ENCODE data around the gene TUG1.

Gene TUG1

GRCh38 chr22:31019191-31019930 lies 50.3 kb downstream of the TUG1 start:
- no peaks in the 10 kb centered on the region for H3K27me3 Mint-ChIP-seq
- H3K27ac Mint-ChIP-seq, result no peak overlapping the region
- no peak for ATAC-seq
- H3K4me3 Mint-ChIP-seq, result no peak overlapping the region
- no peaks in the 10 kb centered on the region for H3K4me1 Mint-ChIP-seq
- H3K36me3 Mint-ChIP-seq, result no peaks in the 10 kb centered on the region
- H3K9me3 Mint-ChIP-seq, result no peaks in the 10 kb centered on the region

DNA sequence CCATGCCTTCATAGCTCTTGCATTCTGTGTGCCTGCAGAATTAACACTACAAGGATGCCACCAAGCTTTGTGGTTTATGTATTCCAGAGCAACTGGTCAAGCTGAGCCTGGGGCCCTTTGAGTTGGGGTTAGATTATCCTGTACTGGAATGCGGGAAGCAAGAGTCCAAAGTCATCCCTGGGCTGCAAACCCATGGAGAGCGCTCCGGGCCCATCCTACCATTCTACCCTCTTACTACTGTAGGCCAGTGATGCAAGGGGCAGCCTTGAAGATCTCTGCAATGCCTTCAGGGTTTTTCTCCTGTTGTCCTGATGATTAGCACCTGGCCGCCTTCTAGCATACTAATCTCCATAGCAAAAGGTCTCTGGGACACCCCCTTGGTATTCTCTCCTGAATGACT lies 51.3 kb downstream of the TUG1 start:
- Mint-ChIP-seq H3K4me1 (no peaks in the 10 kb centered on the region), H3K36me3 (no peaks in the 10 kb centered on the region), H3K9me3 (no peaks in the 10 kb centered on the region), H3K27ac (no peak overlapping the region), H3K4me3 (no peak overlapping the region), H3K27me3 (no peaks in the 10 kb centered on the region)
- no peak for ATAC-seq

GRCh38 chr22:31022516-31022915 lies 53.5 kb downstream of the TUG1 start:
- H3K36me3 Mint-ChIP-seq, result no peaks in the 10 kb centered on the region
- no peaks in the 10 kb centered on the region for H3K27me3 Mint-ChIP-seq
- H3K27ac Mint-ChIP-seq, result no peak overlapping the region
- no peak overlapping the region for H3K4me3 Mint-ChIP-seq
- H3K9me3 Mint-ChIP-seq, result no peaks in the 10 kb centered on the region
- no peaks in the 10 kb centered on the region for H3K4me1 Mint-ChIP-seq
- ATAC-seq, result no peak
